CD4-positive, alpha-beta T cell treated with Interleukin-17A for 4 hours (primary cell): ENCODE results near the gene DNAAF8.

Source experiments
- DNase-seq: peaks from one replicate; pipeline ENCODE4 v3.0.0-alpha.2; 2020; ENCODE audit warnings: mixed read lengths

The DNAAF8 gene

GRCh38 chr16:4753227-4753626 lies 18.9 kb downstream of the DNAAF8 start:
- no peak for DNase-seq

DNA sequence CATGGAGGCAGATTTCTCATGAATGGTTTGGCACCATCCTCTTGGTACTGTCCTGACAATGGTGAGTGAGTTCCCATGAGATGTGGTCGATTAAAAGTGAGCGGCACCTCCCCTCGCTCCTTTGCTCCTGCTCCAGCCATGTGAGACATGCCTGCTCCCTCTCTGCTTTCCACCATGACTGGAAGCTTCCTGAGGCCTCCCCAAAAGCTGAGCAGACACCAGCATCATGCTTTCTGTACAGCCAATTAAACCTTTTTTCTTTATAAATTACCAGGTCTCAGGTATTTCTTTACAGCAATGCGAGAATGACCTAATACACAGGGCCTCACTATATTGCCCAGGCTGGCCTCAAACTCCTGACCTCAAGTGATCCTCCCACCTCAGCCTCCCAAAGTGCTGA lies 20.5 kb downstream of the DNAAF8 start:
- no peak for DNase-seq

GRCh38 chr16:4755687-4756086 lies 21.4 kb downstream of the DNAAF8 start:
- no peak for DNase-seq

DNA sequence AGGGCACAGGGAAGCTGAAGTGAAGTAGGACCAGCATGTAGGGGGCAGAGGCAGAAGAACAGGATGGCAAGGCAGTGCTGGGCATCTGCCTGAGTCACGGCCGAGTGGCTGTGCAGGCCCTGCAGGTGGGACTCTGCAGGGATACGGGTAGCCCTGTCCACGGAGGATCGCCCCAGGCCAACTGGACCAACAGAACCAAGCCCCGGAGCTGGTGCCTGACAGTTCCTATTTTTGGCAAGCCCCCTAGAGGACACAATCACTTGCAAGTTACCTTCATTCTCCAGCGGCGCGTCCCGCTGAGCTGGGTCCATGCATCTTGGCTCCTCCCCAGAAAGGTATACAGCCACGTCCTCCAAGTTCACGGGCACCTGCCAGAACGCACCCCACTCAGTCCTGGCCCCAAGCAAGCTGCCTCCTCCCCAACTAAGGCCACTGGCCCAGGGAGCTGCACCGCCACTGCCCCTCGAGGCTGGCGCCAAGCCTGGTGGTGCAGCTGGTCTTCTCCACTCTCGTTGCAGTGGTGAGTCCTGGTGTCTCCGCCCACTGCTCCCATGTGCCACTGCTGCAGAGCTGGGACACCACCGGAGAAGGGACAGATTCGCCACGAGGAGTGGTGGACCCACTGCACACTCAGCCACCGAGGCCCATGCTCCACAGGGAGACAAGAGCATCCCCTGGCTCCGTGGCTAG lies 26.0 kb downstream of the DNAAF8 start:
- no peak for DNase-seq

- no peak for DNase-seq
These were observed 27.9 kb downstream of the DNAAF8 start for GRCh38 chr16:4762205-4762604.

DNA sequence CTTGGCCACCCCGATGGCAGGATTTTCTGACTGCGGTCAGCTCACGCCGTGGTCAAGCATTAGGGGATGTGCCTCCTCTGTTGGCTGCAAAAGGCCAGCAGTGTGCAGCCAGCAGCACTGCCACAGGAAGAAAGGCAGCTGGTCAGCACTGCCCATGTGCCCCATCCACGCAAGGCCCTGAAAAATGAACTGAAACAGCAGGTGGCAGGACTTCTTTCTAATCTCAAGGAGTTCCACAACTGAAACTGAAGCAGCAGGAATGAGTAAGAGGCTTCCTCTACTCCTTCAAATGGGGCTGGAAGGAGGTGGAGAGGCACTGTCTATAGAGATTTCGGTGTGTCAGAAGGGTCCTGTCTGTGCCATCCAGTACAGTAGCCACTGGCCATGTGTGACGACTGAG lies 29.5 kb downstream of the DNAAF8 start:
- DNase-seq = no peak

GRCh38 chr16:4765511-4766474 lies 31.5 kb downstream of the DNAAF8 start:
- no peak for DNase-seq

GRCh38 chr16:4766875-4767628 lies 32.7 kb downstream of the DNAAF8 start, which contains the start of gene ZNF500:
Gene ZNF500, minus strand, starts transcription at chr16:4767162. Its CDS starts 1,184 bp downstream, at chr16:4765978.
- peak; percentile 99 for DNase-seq

GRCh38 chr16:4767872-4768548 lies 33.7 kb downstream of the DNAAF8 start:
- peak; percentile 18 for DNase-seq

DNA sequence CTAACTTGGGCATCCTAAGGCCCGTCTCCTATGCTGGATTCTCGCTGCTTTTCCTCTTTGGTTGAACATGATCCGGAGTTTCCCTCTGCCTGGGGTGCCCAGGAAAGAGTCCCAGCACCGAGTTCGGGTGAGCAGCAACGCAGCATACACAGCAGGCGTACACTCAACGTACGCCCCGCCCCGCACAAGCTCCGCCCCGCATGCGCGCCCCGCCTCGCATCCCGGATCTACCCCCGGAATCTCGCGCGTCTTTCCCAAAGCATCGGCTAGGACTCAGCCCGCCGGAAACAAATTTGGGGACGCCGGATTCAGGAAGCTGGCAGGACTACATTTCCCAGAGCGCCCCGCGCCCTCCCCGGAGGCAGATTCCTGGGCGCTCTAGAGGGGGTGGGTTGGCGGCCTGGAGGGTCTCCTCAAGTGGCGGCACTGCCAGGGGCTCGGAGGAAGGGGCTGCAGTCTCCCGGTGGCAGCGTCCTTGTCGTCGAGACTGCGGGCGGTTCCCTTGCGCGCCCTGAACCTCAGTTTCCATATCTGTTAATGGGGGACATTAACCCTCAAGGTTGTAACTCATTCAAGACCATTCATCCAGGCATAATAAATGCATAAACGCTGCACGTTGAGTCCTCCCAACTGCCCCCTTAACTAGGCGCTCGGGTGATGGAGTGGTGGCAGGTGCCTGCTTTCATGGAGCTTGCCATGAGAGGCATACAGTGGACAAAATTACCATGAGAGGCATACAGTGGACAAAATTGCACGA lies 34.4 kb downstream of the DNAAF8 start:
- DNase-seq = peak; percentile 97

DNA sequence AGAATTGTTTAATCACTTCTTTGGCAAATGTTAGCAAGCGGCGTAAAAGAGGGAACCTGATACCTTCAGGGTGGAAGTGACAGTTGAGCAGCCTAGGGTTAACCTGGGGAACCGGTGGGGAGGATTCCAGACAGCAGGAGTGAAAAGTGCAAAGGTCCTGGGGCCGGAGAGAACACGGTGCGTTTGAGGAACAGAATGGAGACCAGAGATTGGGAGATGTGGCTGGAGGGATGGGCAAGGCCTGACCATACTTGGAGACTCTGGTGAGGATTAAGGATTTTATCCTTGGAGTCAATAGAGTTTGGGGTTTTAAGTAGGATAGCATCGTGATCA lies 34.9 kb downstream of the DNAAF8 start:
- DNase-seq = no peak

DNA sequence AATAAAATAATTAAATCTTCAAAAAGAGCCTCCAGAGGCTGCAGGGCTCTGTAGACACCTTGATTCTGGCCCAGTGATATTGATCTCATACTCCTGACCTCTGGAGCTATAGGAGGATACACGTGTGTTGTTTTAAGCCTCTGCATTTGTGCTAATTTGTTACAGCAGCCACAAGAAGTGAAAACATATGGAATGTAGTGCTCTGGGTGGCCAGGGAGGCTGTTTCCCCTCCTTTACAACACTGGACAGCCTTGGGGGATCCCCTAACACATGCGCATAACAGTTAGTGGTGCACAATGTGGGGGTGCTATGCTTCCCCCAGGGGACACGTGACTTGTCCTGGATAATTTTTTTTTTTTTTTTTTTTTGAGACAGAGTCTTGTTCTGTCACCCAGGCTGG lies 37.3 kb downstream of the DNAAF8 start:
- no peak for DNase-seq

- no peak for DNase-seq
These were observed 38.0 kb downstream of the DNAAF8 start for GRCh38 chr16:4772351-4772750.

GRCh38 chr16:4775005-4775404 lies 40.7 kb downstream of the DNAAF8 start:
- DNase-seq = no peak

GRCh38 chr16:4776141-4776705 lies 41.9 kb downstream of the DNAAF8 start:
- DNase-seq = no peak

- DNase-seq = no peak
These were observed 43.2 kb downstream of the DNAAF8 start for GRCh38 chr16:4777339-4778049.

DNA sequence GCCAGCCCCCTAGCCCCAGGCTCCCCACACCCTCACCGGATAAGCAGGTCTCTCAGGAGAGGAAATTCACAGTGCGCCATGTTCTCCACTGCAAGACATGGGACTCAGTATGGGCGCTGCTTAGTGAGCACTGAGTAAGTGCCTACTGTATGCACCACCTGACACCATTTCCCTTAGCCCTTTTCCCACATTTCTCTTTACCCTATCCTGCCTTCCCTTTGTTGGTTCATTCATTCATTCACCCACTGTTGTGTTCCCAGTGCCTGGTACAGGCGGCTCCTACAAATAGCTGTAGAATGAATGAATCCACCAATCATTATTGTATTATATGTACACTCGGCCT lies 43.7 kb downstream of the DNAAF8 start:
- DNase-seq = no peak

GRCh38 chr16:4780235-4780634 lies 45.9 kb downstream of the DNAAF8 start:
- no peak for DNase-seq

DNA sequence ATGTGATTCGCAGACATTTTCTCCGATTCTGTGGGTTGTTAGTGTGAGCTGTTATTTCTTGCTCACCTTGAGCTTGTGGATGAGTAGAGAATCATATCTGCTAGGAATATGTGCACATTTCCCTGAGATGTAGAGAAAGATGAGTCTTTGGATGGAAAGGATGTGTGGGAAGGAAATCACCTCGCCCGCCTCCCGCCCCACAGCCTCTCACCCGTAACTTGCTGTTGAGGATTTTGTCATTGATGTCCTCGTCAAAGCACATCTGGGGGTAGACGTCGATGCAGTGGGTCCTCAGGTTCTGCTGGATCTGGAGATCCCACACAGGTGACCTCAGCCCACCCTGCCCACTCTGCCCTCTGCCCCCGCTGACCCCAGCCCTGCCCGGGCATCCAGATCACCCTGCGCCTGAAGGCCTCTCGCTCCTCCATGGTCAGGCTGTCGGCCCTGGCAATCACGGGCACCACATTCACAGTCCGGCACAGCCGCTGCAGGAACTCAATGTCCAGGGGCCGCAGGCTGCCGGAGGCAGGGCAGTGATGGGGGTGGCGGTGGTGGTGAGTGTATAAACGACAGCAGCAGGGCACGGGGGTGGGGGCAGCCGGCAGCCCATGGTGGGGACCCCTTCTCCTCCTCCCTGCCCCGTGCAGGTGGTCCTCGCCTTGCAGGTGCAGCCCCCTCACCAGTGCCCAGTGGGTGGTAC lies 49.1 kb downstream of the DNAAF8 start:
- no peak for DNase-seq

- no peak for DNase-seq
These were observed 49.6 kb downstream of the DNAAF8 start for GRCh38 chr16:4783951-4784336.
